ENCODE measurements around the gene POR. TPM values are rescaled to one million over a fixed set of nuclear protein-coding genes. Genes with fewer than 3 reads are reported as not detected.

The POR gene
- polyA plus RNA-seq, 1 donor from 2014 or later = 61.2 TPM

- Histone ChIP-seq H2AFZ (ENCODE audit: low read depth, low read length) (no peak overlapping the region), H3K9me2 (ENCODE audit: insufficient read depth, low read length) (no peaks in the 10 kb centered on the region), H3K27me3 (ENCODE audit: insufficient read depth, low read depth, low read length) (no peaks in the 10 kb centered on the region), H3K4me2 (ENCODE audit: low read length) (no peak overlapping the region), H3K4me3 (ENCODE audit: low read length) (no peak overlapping the region), H4K20me1 (ENCODE audit: insufficient read depth) (no peaks in the 10 kb centered on the region), H3K36me3 (ENCODE audit: insufficient read depth, low read length) (no peaks in the 10 kb centered on the region), H3K79me2 (replicated peaks; ENCODE audit: insufficient read depth, low read length) (no peaks in the 10 kb centered on the region), H3K9ac (ENCODE audit: low read length) (no peak overlapping the region), H3K9me3 (ENCODE audit: low read length) (no peaks in the 10 kb centered on the region), H3F3A (ENCODE audit: insufficient read depth, low read length, poor library complexity, severe bottlenecking) (no peaks in the 10 kb centered on the region), H3K27ac (ENCODE audit: low read length) (no peak overlapping the region)
- TF ChIP-seq TAF1 (IDR thresholded peaks at IDR 0.05; ENCODE audit: low read depth) = no peak
Observed at GRCh38 chr7:75985009-75985517, 70.1 kb downstream of the POR start.

- Histone ChIP-seq H3K4me3 (ENCODE audit: low read length) (no peak overlapping the region), H3K9ac (ENCODE audit: low read length) (no peak overlapping the region), H3K9me2 (ENCODE audit: insufficient read depth, low read length) (no peaks in the 10 kb centered on the region), H3K4me2 (ENCODE audit: low read length) (no peak overlapping the region), H3K9me3 (ENCODE audit: low read length) (no peaks in the 10 kb centered on the region), H3K36me3 (ENCODE audit: insufficient read depth, low read length) (no peaks in the 10 kb centered on the region), H4K20me1 (ENCODE audit: insufficient read depth) (no peaks in the 10 kb centered on the region), H3K27me3 (ENCODE audit: insufficient read depth, low read depth, low read length) (no peaks in the 10 kb centered on the region), H3K27ac (ENCODE audit: low read length) (no peak overlapping the region), H2AFZ (ENCODE audit: low read depth, low read length) (no peak overlapping the region), H3K79me2 (replicated peaks; ENCODE audit: insufficient read depth, low read length) (no peaks in the 10 kb centered on the region), H3F3A (ENCODE audit: insufficient read depth, low read length, poor library complexity, severe bottlenecking) (no peaks in the 10 kb centered on the region)
- no peak for TF ChIP-seq MXI1 (conservative IDR thresholded peaks at IDR 0.05; ENCODE audit: poor library complexity, severe bottlenecking)
Observed at GRCh38 chr7:75985518-75986146, 70.7 kb downstream of the POR start.

- Histone ChIP-seq H4K20me1 (ENCODE audit: insufficient read depth) (no peaks in the 10 kb centered on the region), H3K9me2 (ENCODE audit: insufficient read depth, low read length) (no peaks in the 10 kb centered on the region), H3K4me3 (ENCODE audit: low read length) (no peak overlapping the region), H3K27ac (ENCODE audit: low read length) (no peak overlapping the region), H2AFZ (ENCODE audit: low read depth, low read length) (no peak overlapping the region), H3F3A (ENCODE audit: insufficient read depth, low read length, poor library complexity, severe bottlenecking) (no peaks in the 10 kb centered on the region), H3K4me2 (ENCODE audit: low read length) (no peak overlapping the region), H3K79me2 (replicated peaks; ENCODE audit: insufficient read depth, low read length) (no peaks in the 10 kb centered on the region), H3K9ac (ENCODE audit: low read length) (no peak overlapping the region), H3K27me3 (ENCODE audit: insufficient read depth, low read depth, low read length) (no peaks in the 10 kb centered on the region), H3K36me3 (ENCODE audit: insufficient read depth, low read length) (no peaks in the 10 kb centered on the region), H3K9me3 (ENCODE audit: low read length) (no peaks in the 10 kb centered on the region)
- TF ChIP-seq POLR2AphosphoS5 (IDR thresholded peaks at IDR 0.05) (no peak), CTCF (IDR thresholded peaks at IDR 0.05; ENCODE audit: poor library complexity, severe bottlenecking) (no peak), MXI1 (conservative IDR thresholded peaks at IDR 0.05; ENCODE audit: poor library complexity, severe bottlenecking) (no peak), RAD21 (conservative IDR thresholded peaks at IDR 0.05) (no peak), REST (IDR thresholded peaks at IDR 0.05; ENCODE audit: borderline replicate concordance) (no peak), TAF1 (IDR thresholded peaks at IDR 0.05; ENCODE audit: low read depth) (no peak), EZH2 (IDR thresholded peaks at IDR 0.05; ENCODE audit: borderline replicate concordance, insufficient read depth, low read length, poor library complexity, severe bottlenecking) (no peak), SMC3 (conservative IDR thresholded peaks at IDR 0.05; ENCODE audit: poor library complexity) (no peak), EP300 (conservative IDR thresholded peaks at IDR 0.05; ENCODE audit: poor library complexity, severe bottlenecking) (no peak)
Observed at GRCh38 chr7:75986147-75986781, 71.3 kb downstream of the POR start.

Measured in neural cell (in vitro differentiated cells).